Mesenchymal stem cell (in vitro differentiated cells and primary cell): ENCODE measurements around the gene CCDC6.
"Not testable (repeated sequence)": the region's sequence is repeated elsewhere in the genome, so short reads cannot be mapped to it uniquely, and the experiment has no call there.

Experiments
- DNase-seq: peaks from one replicate; pipeline ENCODE4 v3.0.0-alpha.2; 2013
- H2AFZ ChIP-seq: one replicate; pipeline ENCODE4 v1.6.1; 2013; ENCODE audit warnings: low read depth, mild to moderate bottlenecking, control low read depth, inconsistent platforms, low read length, moderate library complexity
- H2AK5ac ChIP-seq: 2 replicates; pipeline ENCODE4 v1.6.1; 2013; ENCODE audit warnings: low read length, moderate library complexity, mild to moderate bottlenecking, inconsistent platforms; ENCODE audit not compliant: severe bottlenecking
- H2BK120ac ChIP-seq: one replicate; pipeline ENCODE4 v1.6.1; 2013; ENCODE audit warnings: low read depth, mild to moderate bottlenecking, inconsistent platforms, low read length, moderate library complexity
- H2BK12ac ChIP-seq, 2 experiments: one replicate each; pipeline ENCODE4 v1.6.1; 2013; ENCODE audit warnings: inconsistent platforms in 2 of 2, low read length in 2 of 2, mild to moderate bottlenecking in 2 of 2, moderate library complexity in 2 of 2, control low read depth in 1 of 2
- H2BK15ac ChIP-seq: one replicate; pipeline ENCODE4 v1.6.1; 2013; ENCODE audit warnings: mild to moderate bottlenecking, low read depth, inconsistent platforms; ENCODE audit not compliant: poor library complexity, severe bottlenecking
- H2BK5ac ChIP-seq: 2 replicates; pipeline ENCODE4 v1.6.1; 2013; ENCODE audit warnings: low read depth, mild to moderate bottlenecking, low read length, control low read depth, inconsistent platforms; ENCODE audit not compliant: poor library complexity, severe bottlenecking
- H3K14ac ChIP-seq, 2 experiments: one replicate each; pipeline ENCODE4 v1.6.1; 2013; ENCODE audit warnings: inconsistent platforms in 2 of 2, low read length in 2 of 2, control low read depth in 1 of 2, mild to moderate bottlenecking in 1 of 2, moderate library complexity in 1 of 2
- H3K18ac ChIP-seq, 2 experiments: one replicate each; pipeline ENCODE4 v1.6.1; 2013; ENCODE audit warnings: inconsistent platforms in 2 of 2, low read length in 2 of 2, control low read depth in 1 of 2, low read depth in 1 of 2, mild to moderate bottlenecking in 1 of 2
- H3K23ac ChIP-seq, 2 experiments: one replicate each; pipeline ENCODE4 v1.6.1; 2013; ENCODE audit warnings: inconsistent platforms in 2 of 2, low read length in 2 of 2, mild to moderate bottlenecking in 2 of 2, moderate library complexity in 2 of 2, control low read depth in 1 of 2
- H3K27ac ChIP-seq: 2 replicates; pipeline ENCODE4 v1.5.1; 2013; ENCODE audit warnings: mild to moderate bottlenecking, moderate library complexity, low read length, control low read depth, inconsistent platforms; ENCODE audit not compliant: poor library complexity, severe bottlenecking
- H3K27me3 ChIP-seq, 2 experiments: 2 replicates each; pipeline versions ENCODE4 v1.6.1 to v1.7.0; 2013; ENCODE audit warnings: low read length in 2 of 2, mild to moderate bottlenecking in 2 of 2, moderate library complexity in 2 of 2, control low read depth in 1 of 2, inconsistent platforms in 1 of 2; ENCODE audit not compliant: control insufficient read depth in 1 of 2, insufficient read depth in 1 of 2
- H3K36me3 ChIP-seq, 2 experiments: 2 replicates each; pipeline versions ENCODE4 v1.6.1 to v1.7.0; 2013; ENCODE audit warnings: low read length in 2 of 2, control low read depth in 1 of 2, inconsistent platforms in 1 of 2, low read depth in 1 of 2, mild to moderate bottlenecking in 1 of 2; ENCODE audit not compliant: insufficient read depth in 2 of 2, control insufficient read depth in 1 of 2
- H3K4ac ChIP-seq, 2 experiments: one replicate each; pipeline ENCODE4 v1.6.1; 2013; ENCODE audit warnings: inconsistent platforms in 2 of 2, low read length in 2 of 2, mild to moderate bottlenecking in 2 of 2, moderate library complexity in 2 of 2, control low read depth in 1 of 2, low read depth in 1 of 2
- H3K4me1 ChIP-seq: 2 replicates; pipeline ENCODE4 v1.6.1; 2013; ENCODE audit warnings: low read depth, low read length, control low read depth; ENCODE audit not compliant: control insufficient read depth, insufficient read depth
- H3K4me2 ChIP-seq: 2 replicates; pipeline ENCODE4 v1.6.1; 2013; ENCODE audit warnings: low read length, mild to moderate bottlenecking, inconsistent platforms; ENCODE audit not compliant: poor library complexity, severe bottlenecking
- H3K4me3 ChIP-seq, 2 experiments: 2 replicates each; pipeline versions ENCODE4 v1.5.1 to v1.7.0; 2013; ENCODE audit warnings: low read length in 2 of 2, mild to moderate bottlenecking in 2 of 2, control low read depth in 1 of 2, low read depth in 1 of 2; ENCODE audit not compliant: insufficient read depth in 1 of 2
- H3K79me1 ChIP-seq: replicated peaks from 2 replicates; pipeline ENCODE4 v1.6.1; 2013; ENCODE audit warnings: mild to moderate bottlenecking, control low read depth, low read length, inconsistent platforms; ENCODE audit not compliant: poor library complexity, severe bottlenecking
- H3K9ac ChIP-seq: 2 replicates; pipeline ENCODE4 v1.7.0; 2013; ENCODE audit warnings: mild to moderate bottlenecking, low read length, moderate library complexity
- H3K9me3 ChIP-seq: 2 replicates; pipeline ENCODE4 v1.7.0; 2013; ENCODE audit warnings: mild to moderate bottlenecking, low read length; ENCODE audit not compliant: control insufficient read depth
- H4K8ac ChIP-seq: one replicate; pipeline ENCODE4 v1.6.1; 2013; ENCODE audit warnings: inconsistent platforms, mild to moderate bottlenecking, low read length, moderate library complexity
- H4K91ac ChIP-seq: one replicate; pipeline ENCODE4 v1.6.1; 2013; ENCODE audit warnings: mild to moderate bottlenecking, low read length, inconsistent platforms
- WGBS: methylation state at CpG from one replicate; pipeline ENCODE4 v1.1.7; 2013; ENCODE audit warnings: mixed read lengths; 5-methylcytosine and 5-hydroxymethylcytosine counted together

Gene CCDC6

DNA sequence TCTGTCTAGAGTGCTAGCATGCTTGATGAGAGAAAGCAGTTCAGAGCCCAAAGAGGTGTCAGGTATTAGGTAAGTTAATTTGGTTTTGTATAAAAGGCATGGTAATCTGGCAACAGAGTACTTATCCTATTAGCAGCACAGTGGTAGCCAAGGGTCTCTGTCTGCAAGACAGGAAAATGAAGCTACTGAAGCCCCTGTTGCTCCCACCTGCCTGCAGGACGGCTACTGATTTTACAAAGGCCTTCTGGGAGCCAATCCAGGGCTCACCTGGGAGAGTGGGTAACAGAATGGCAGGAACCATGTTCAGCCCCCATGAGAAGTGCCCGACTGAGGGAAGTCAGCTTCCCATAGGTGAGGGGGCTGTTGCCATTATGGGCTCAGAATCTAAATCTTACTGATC lies 116.3 kb downstream of the CCDC6 start:
- H3K4ac ChIP-seq, H2BK5ac ChIP-seq, H3K23ac ChIP-seq, H3K9ac ChIP-seq, H3K18ac ChIP-seq, H2BK12ac ChIP-seq, H3K9me3 ChIP-seq, H3K27ac ChIP-seq, H3K4me1 ChIP-seq, H4K8ac ChIP-seq, H3K27me3 ChIP-seq, H3K14ac ChIP-seq, H2AK5ac ChIP-seq, H2BK120ac ChIP-seq, H3K79me1 ChIP-seq, H4K91ac ChIP-seq, H3K4me3 ChIP-seq, DNase-seq, H2AFZ ChIP-seq, H3K4me2 ChIP-seq, H2BK15ac ChIP-seq: not testable (repeated sequence)
- H3K36me3 ChIP-seq = peaks cover 13 to 51% of the 10 kb centered on the region in 2 experiments
- WGBS = 0% methylated on average over 1 of the region's 2 CpGs

DNA sequence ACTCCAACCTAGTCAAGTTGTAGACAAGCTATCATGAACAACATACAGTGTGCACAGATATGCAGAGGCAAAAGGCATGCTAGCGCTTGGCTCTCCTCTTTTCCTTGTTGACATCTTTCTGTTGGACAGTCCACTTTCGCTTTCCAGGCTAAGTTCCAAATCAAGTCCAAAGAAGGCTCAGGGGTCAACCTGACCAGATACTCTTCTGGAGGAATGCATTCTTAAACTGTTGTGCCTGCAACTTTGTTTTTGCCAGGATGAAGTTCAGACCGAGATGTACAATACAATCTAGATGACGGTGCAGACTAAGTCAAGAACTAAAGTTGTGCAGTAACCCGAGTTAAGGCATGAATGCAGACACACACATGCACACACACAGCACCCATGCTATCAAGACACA lies 117.4 kb downstream of the CCDC6 start:
- not testable (repeated sequence) for DNase-seq, H3K27ac ChIP-seq, H3K23ac ChIP-seq, H2BK12ac ChIP-seq, H2AK5ac ChIP-seq, H3K14ac ChIP-seq, H4K91ac ChIP-seq, H2AFZ ChIP-seq, H4K8ac ChIP-seq, H3K18ac ChIP-seq, H3K4me3 ChIP-seq, H2BK5ac ChIP-seq, H3K27me3 ChIP-seq, H3K4ac ChIP-seq, H3K4me1 ChIP-seq, H2BK15ac ChIP-seq, H3K9ac ChIP-seq, H3K4me2 ChIP-seq, H2BK120ac ChIP-seq, H3K9me3 ChIP-seq, H3K79me1 ChIP-seq
- 100% methylated on average over 5 of the region's 5 CpGs for WGBS
- peaks cover 13 to 41% of the 10 kb centered on the region in 2 experiments for H3K36me3 ChIP-seq

DNA sequence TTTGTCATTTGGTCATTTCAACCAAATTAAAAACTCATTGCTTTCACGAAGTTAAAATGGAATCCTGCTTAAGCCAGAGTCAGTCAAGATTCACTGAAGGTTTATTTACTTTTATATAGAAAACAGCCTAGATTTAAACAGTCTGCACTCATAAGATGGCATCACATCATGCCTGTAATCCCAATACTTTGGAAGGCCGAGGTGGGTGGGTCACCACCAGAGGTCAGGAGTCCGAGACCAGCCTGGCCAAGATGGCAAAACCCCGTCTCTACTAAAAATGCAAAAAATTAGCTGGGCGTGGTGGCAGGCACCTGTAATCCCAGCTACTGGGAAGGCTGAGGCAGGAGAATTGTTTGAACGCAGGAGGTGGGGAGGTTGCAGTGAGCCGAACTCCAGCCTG lies 119.3 kb downstream of the CCDC6 start:
- H3K4me3 ChIP-seq, H2BK15ac ChIP-seq, H2BK5ac ChIP-seq, DNase-seq, H3K79me1 ChIP-seq, H4K91ac ChIP-seq, H3K14ac ChIP-seq, H3K4ac ChIP-seq, H3K9me3 ChIP-seq, H2AK5ac ChIP-seq, H2BK12ac ChIP-seq, H3K27me3 ChIP-seq, H3K9ac ChIP-seq, H3K4me1 ChIP-seq, H3K4me2 ChIP-seq, H3K27ac ChIP-seq, H3K18ac ChIP-seq, H3K23ac ChIP-seq, H2AFZ ChIP-seq, H2BK120ac ChIP-seq, H4K8ac ChIP-seq: not testable (repeated sequence)
- 98% methylated on average over 6 of the region's 7 CpGs for WGBS
- peaks cover 6 to 27% of the 10 kb centered on the region in 2 experiments for H3K36me3 ChIP-seq

DNA sequence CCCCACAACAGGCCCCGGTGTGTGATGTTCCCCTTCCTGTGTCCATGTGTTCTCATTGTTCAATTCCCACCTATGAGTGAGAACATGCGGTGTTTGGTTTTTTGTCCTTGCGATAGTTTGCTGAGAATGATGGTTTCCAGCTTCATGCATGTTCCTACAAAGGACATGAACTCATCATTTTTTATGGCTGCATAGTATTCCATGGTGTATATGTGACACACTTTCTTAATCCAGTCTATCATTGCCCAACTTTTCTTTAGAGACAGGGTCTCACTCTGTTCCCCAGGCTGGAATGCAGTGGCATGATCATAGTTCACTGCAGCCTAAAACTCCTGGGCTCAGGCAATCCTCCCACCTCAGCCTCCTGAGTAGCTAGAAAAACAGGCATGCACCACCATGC lies 120.9 kb downstream of the CCDC6 start:
- H2BK120ac ChIP-seq, H3K4me3 ChIP-seq, H4K8ac ChIP-seq, H2BK12ac ChIP-seq, H2AK5ac ChIP-seq, H4K91ac ChIP-seq, H2BK15ac ChIP-seq, H3K27ac ChIP-seq, H3K14ac ChIP-seq, H3K9me3 ChIP-seq, H3K9ac ChIP-seq, H2AFZ ChIP-seq, H3K23ac ChIP-seq, H3K4me2 ChIP-seq, H3K4ac ChIP-seq, DNase-seq, H3K4me1 ChIP-seq, H3K79me1 ChIP-seq, H3K18ac ChIP-seq, H3K27me3 ChIP-seq, H2BK5ac ChIP-seq: not testable (repeated sequence)
- peaks cover 6 to 12% of the 10 kb centered on the region in 2 experiments for H3K36me3 ChIP-seq
- WGBS = no CpG with 5 or more reads among the region's 3 CpGs
